Measurements from ENCODE around the gene MGRN1.
A peak's percentile ranks its signal among the peaks of the same experiment; 100 is the strongest.

Gene MGRN1

GRCh38 chr16:4613636-4614570 lies 10.7 kb upstream of the MGRN1 start:
- no peak for DNase-seq (ENCODE audit: low spot score)
- no peak for TF ChIP-seq CTCF (conservative IDR thresholded peaks at IDR 0.05; ENCODE audit: low read depth)
- CTCF ChIA-PET = interaction anchor here (0.6 to 1.5 kb wide), 3 partner anchors 10 to 68 kb away, joined by 3 to 4 read pairs (median 3); partner anchors contain the start of gene MGRN1
- H3K27ac ChIP-seq = peak overlapping the region; percentile 91
- POLR2A ChIA-PET (ENCODE audit: low non-redundant PET) = no interaction called here

GRCh38 chr16:4614571-4615383 lies 9.8 kb upstream of the MGRN1 start, which contains the start of gene UBALD1:
TSS of gene UBALD1 (minus strand) at chr16:4614888. CDS start at chr16:4614797, 91 bp downstream.
- TF ChIP-seq CTCF (conservative IDR thresholded peaks at IDR 0.05; ENCODE audit: low read depth) = no peak
- peak within 1 kb of the TSS; percentile 91 for H3K27ac ChIP-seq
- ChIA-PET POLR2A (ENCODE audit: low non-redundant PET) (no interaction called here), CTCF (interaction anchor here (1.0 kb wide), 1 partner anchor 10 kb away, joined by 3 read pairs; the partner anchor contains the start of gene MGRN1)
- DNase-seq (ENCODE audit: low spot score) = peak; percentile 86

- no peak for TF ChIP-seq CTCF (conservative IDR thresholded peaks at IDR 0.05; ENCODE audit: low read depth)
- POLR2A ChIA-PET (ENCODE audit: low non-redundant PET) = interaction anchor here (0.6 kb wide), 1 partner anchor 1873 kb away, joined by 3 read pairs; no protein-coding TSS in a partner anchor
- no peak for DNase-seq (ENCODE audit: low spot score)
- H3K27ac ChIP-seq = peak overlapping the region; percentile 91
- CTCF ChIA-PET = interaction anchor here (0.6 to 1.3 kb wide), 2 partner anchors 9 to 197 kb away, joined by 4 to 6 read pairs; partner anchors contain the start of gene MGRN1
Measured at GRCh38 chr16:4615384-4616046, 9.1 kb upstream of the MGRN1 start.

GRCh38 chr16:4616047-4616811 lies 8.4 kb upstream of the MGRN1 start:
- CTCF ChIA-PET = interaction anchor here (0.6 to 1.3 kb wide), 3 partner anchors 8 to 198 kb away, joined by 3 to 6 read pairs (median 4); partner anchors contain the start of gene MGRN1
- peak; percentile 24; the same call in 1 of the 2 replicates for TF ChIP-seq CTCF (conservative IDR thresholded peaks at IDR 0.05; ENCODE audit: low read depth)
- POLR2A ChIA-PET (ENCODE audit: low non-redundant PET) = interaction anchor here (0.6 kb wide), 1 partner anchor 1874 kb away, joined by 3 read pairs; no protein-coding TSS in a partner anchor

GRCh38 chr16:4617880-4618279 lies 6.7 kb upstream of the MGRN1 start:
- ChIA-PET CTCF (interaction anchor here (0.5 to 0.6 kb wide), 2 partner anchors 33 to 53 kb away, joined by 3 to 8 read pairs; no protein-coding TSS in a partner anchor), POLR2A (ENCODE audit: low non-redundant PET) (no interaction called here)
- DNase-seq (ENCODE audit: low spot score) = no peak
- no peak for TF ChIP-seq CTCF (conservative IDR thresholded peaks at IDR 0.05; ENCODE audit: low read depth)
- peak overlapping the region; percentile 91 for H3K27ac ChIP-seq

More at GRCh38 chr16:4616047-4616811, 8.4 kb upstream of the MGRN1 start:
- H3K27ac ChIP-seq = peak overlapping the region; percentile 91
- peak; percentile 97 for DNase-seq (ENCODE audit: low spot score)
